Measurements from ENCODE around the gene CSRP3.
"Not testable (repeated sequence)": the region's sequence is repeated elsewhere in the genome, so short reads cannot be mapped to it uniquely, and the experiment has no call there.

The CSRP3 gene

GRCh38 chr11:19185036-19185435 lies 16.7 kb downstream of the CSRP3 start:
- no peak for DNase-seq

GRCh38 chr11:19183646-19184045 lies 18.1 kb downstream of the CSRP3 start:
- DNase-seq, result no peak

GRCh38 chr11:19181531-19182261 lies 20.1 kb downstream of the CSRP3 start:
- no peak for DNase-seq

GRCh38 chr11:19176629-19177186 lies 25.1 kb downstream of the CSRP3 start:
- DNase-seq, result no peak

- no peak for DNase-seq
These were observed 27.7 kb downstream of the CSRP3 start for GRCh38 chr11:19173964-19174638.

- no peak for DNase-seq
These were observed 28.6 kb downstream of the CSRP3 start for GRCh38 chr11:19173004-19173689.

- no peak for DNase-seq
These were observed 33.7 kb downstream of the CSRP3 start for GRCh38 chr11:19168090-19168489.

GRCh38 chr11:19164881-19165280 lies 36.9 kb downstream of the CSRP3 start:
- no peak for DNase-seq

GRCh38 chr11:19164230-19164855 lies 37.4 kb downstream of the CSRP3 start:
- no peak for DNase-seq

- DNase-seq, result no peak
These were observed 38.2 kb downstream of the CSRP3 start for GRCh38 chr11:19163617-19164016.

GRCh38 chr11:19162951-19163505 lies 38.8 kb downstream of the CSRP3 start:
- DNase-seq, result no peak

GRCh38 chr11:19161651-19162050 lies 40.1 kb downstream of the CSRP3 start:
- DNase-seq, result no peak

- no peak for DNase-seq
These were observed 40.9 kb downstream of the CSRP3 start for GRCh38 chr11:19160847-19161246.

- no peak for DNase-seq
These were observed 44.9 kb downstream of the CSRP3 start for GRCh38 chr11:19156892-19157291.

- DNase-seq, result no peak
These were observed 56.5 kb downstream of the CSRP3 start for GRCh38 chr11:19145319-19145718.

- not testable (repeated sequence) for DNase-seq
These were observed 64.9 kb downstream of the CSRP3 start for GRCh38 chr11:19136884-19137283.

- no peak for DNase-seq
These were observed 67.8 kb downstream of the CSRP3 start for GRCh38 chr11:19134004-19134403.
